Adrenal gland (tissue), 12 donors: ENCODE results near the gene JAM2. TPM values are rescaled to one million over a fixed set of nuclear protein-coding genes. Genes with fewer than 3 reads are reported as not detected.

Experiments used
- DNase-seq, 7 donors: peaks; one replicate each; pipeline ENCODE4 v3.0.0-alpha.2; 2019 to 2020
- H3K27ac ChIP-seq, 5 donors: fragments of 200-600 bp; sonication (generic) in 4 of 5; 1 replicate in 3 of 5; 2 replicates in 2 of 5; pipeline versions ENCODE4 v1.5.1 to v1.8.0; 2016 to 2020; ENCODE audit warnings: mild to moderate bottlenecking in 1 of 5
- H3K27me3 ChIP-seq: fragments of 200-600 bp; 2 replicates; pipeline ENCODE4 v1.8.0; 2021
- H3K36me3 ChIP-seq, 2 donors: fragments of 200-600 bp; replicated peaks in 1 of 2; 1 replicate in 1 of 2; 2 replicates in 1 of 2; pipeline versions ENCODE4 v1.5.1 to v1.8.0; 2018 to 2022
- H3K4me1 ChIP-seq, 2 donors: fragments of 200-600 bp; replicated peaks in 1 of 2; 1 replicate in 1 of 2; 2 replicates in 1 of 2; pipeline versions ENCODE4 v1.5.1 to v1.8.0; 2018 to 2021
- H3K4me3 ChIP-seq, 4 donors: fragments of 200-600 bp; sonication (generic) in 3 of 4; one replicate each; pipeline ENCODE4 v1.5.1; 2016 to 2018
- H3K9me3 ChIP-seq, 3 donors: fragments of 200-600 bp; sonication (generic) in 1 of 3; replicated peaks in 1 of 3; 1 replicate in 2 of 3; 2 replicates in 1 of 3; pipeline versions ENCODE4 v1.5.1 to v1.8.0; 2016 to 2021
- CTCF ChIP-seq, 6 experiments: fragments of 450-650 bp in 4 of 6; fragments of 200-600 bp in 2 of 6; sonication (generic) in 1 of 6; IDR thresholded peaks; 1 replicate in 5 of 6; 2 replicates in 1 of 6; pipeline versions ENCODE4 v1.5.1 to v1.8.0; 2016 to 2021; ENCODE audit warnings: antibody characterized with exemption in 6 of 6, mild to moderate bottlenecking in 2 of 6, moderate library complexity in 1 of 6
- POLR2A ChIP-seq, 2 donors: fragments of 450-650 bp; IDR thresholded peaks; one replicate each; pipeline ENCODE4 v1.6.1; 2017; ENCODE audit warnings: antibody characterized with exemption in 2 of 2, mild to moderate bottlenecking in 2 of 2, moderate library complexity in 1 of 2
- WGBS, 4 donors: extraction: QIAGEN DNeasy Blood & Tissue Kit in 2 of 4; methylation state at CpG; one replicate each; pipeline versions ENCODE4 v1.1.5 to v1.1.7; 2013 to 2017; 5-methylcytosine and 5-hydroxymethylcytosine counted together
- intact Hi-C, 2 donors: fragments of 100-400 bp; cut with DNase I; formaldehyde crosslinking; loops; one replicate each; pipeline versions ENCODE4 v1.14.1 to v1.15.0; 2022 to 2023
- polyA plus RNA-seq, 3 donors: library from polyadenylated mRNA; stranded (reverse); fragments of 200-250 nt in 2 of 3; fragments of 350-450 nt in 1 of 3; fragmentation: Illumina TruSeq in 1 of 3; extraction: RNeasy Lipid Tissue Mini Kit (QIAGEN cat#74804) in 1 of 3; gene quantifications; one replicate each; pipeline ENCODE4 v1.2.3, GENCODE V29; 2013 to 2014
- total RNA-seq, 9 donors: library from RNA; depleted of rRNA in 4 of 9; stranded (reverse); fragments of >200 nt in 4 of 9; fragments of 120-200 nt in 1 of 9; fragmentation: NEBNext Ultra II Directional in 1 of 9; extraction: Animal tissue kit (Norgen Biotek cat#: 25700) in 1 of 9; gene quantifications; one replicate each; pipeline versions ENCODE4 v1.1.0 to v1.2.4, GENCODE V29; 2013 to 2023
- donor health status: healthy with polysubstance abuse.
- donor health status: Bipolar disorder and iron deficiency.
- donor health status: DM: yes; HTN: yes; CAD: no.
- donor health status: DM: no; HTN: no; CAD: no.
- donor health status: DM: no; HTN: no; CAD: no.
- donor health status: DM: yes; HTN: yes; CAD: no.

Gene JAM2
- total and polyA plus RNA-seq, 12 donors = 2.1 to 38.6 (median 17.7) TPM

- H3K36me3 ChIP-seq = no peaks in the 10 kb centered on the region
- H3K4me3 ChIP-seq = peak overlapping the region; percentile 22 to 81 (median 78)
- 5 to 12% (median 6%) methylated on average over 14 to 27 of the region's 27 CpGs for WGBS, 4 donors
- TF ChIP-seq POLR2A (IDR thresholded peaks at IDR 0.05) (peak in 1 of 2 donors; percentile 24), CTCF (IDR thresholded peaks at IDR 0.05) (no peak)
- H3K27me3 ChIP-seq = no peaks in the 10 kb centered on the region
- DNase-seq = peak; percentile 29 to 55 (median 36)
- peaks cover 5 to 19% of the 10 kb centered on the region in 2 donors for H3K4me1 ChIP-seq
- H3K9me3 ChIP-seq = no peaks in the 10 kb centered on the region
- H3K27ac ChIP-seq = peak overlapping the region in 3 of 5 donors; percentile 61 to 81 (median 63)
- intact Hi-C loops = no loop called here
Measured at GRCh38 chr21:25640202-25640942, 1.3 kb downstream of the JAM2 start.

- no peak for DNase-seq
- H3K4me3 ChIP-seq = peak overlapping the region in 1 of 4 donors; percentile 74
- intact Hi-C loops = no loop called here
- H3K27ac ChIP-seq = peak overlapping the region in 1 of 5 donors; percentile 63
- no peaks in the 10 kb centered on the region for H3K9me3 ChIP-seq
- no peak for TF ChIP-seq CTCF (IDR thresholded peaks at IDR 0.05)
- no peak for TF ChIP-seq POLR2A (IDR thresholded peaks at IDR 0.05)
- WGBS, 4 donors = 53 to 67% (median 58%) methylated on average over 5 of the region's 5 CpGs
- no peaks in the 10 kb centered on the region for H3K36me3 ChIP-seq
- H3K4me1 ChIP-seq = peaks cover 5 to 19% of the 10 kb centered on the region in 2 donors
- no peaks in the 10 kb centered on the region for H3K27me3 ChIP-seq
Measured at GRCh38 chr21:25640943-25641292, 1.9 kb downstream of the JAM2 start.

GRCh38 chr21:25643486-25643885 is 4.4 kb downstream of the JAM2 start:
- Histone ChIP-seq H3K27me3 (no peaks in the 10 kb centered on the region), H3K27ac (no peak overlapping the region), H3K4me3 (no peak overlapping the region), H3K36me3 (no peaks in the 10 kb centered on the region), H3K9me3 (no peaks in the 10 kb centered on the region), H3K4me1 (peaks cover 5 to 10% of the 10 kb centered on the region in 2 donors)
- intact Hi-C loops = no loop called here
- no peak for DNase-seq
- no peak for TF ChIP-seq CTCF (IDR thresholded peaks at IDR 0.05)
- no peak for TF ChIP-seq POLR2A (IDR thresholded peaks at IDR 0.05)
- 86 to 91% (median 90%) methylated on average over 4 of the region's 4 CpGs for WGBS, 4 donors

GRCh38 chr21:25646474-25646873 is 7.4 kb downstream of the JAM2 start:
- no peak overlapping the region for H3K27ac ChIP-seq
- no peaks in the 10 kb centered on the region for H3K36me3 ChIP-seq
- no peak for TF ChIP-seq POLR2A (IDR thresholded peaks at IDR 0.05)
- TF ChIP-seq CTCF (IDR thresholded peaks at IDR 0.05) = no peak
- no peaks in the 10 kb centered on the region for H3K27me3 ChIP-seq
- H3K4me1 ChIP-seq = no peaks in the 10 kb centered on the region
- intact Hi-C loops = no loop called here
- no peaks in the 10 kb centered on the region for H3K9me3 ChIP-seq
- H3K4me3 ChIP-seq = no peak overlapping the region
- WGBS, 4 donors = 60 to 88% (median 76%) methylated on average over 1 of the region's 1 CpG
- no peak for DNase-seq
